Left lobe of liver (tissue), 2 donors: Measurements from ENCODE around the gene CEP19. TPM values are rescaled to one million over a fixed set of nuclear protein-coding genes. Genes with fewer than 3 reads are reported as not detected.

Source experiments
- ATAC-seq: fragments of 200-7000 bp; cut with Tn5 transposase; one replicate; pipeline ENCODE4 v1.9.1; 2020; ENCODE audit warnings: mild to moderate bottlenecking, moderate library complexity
- DNase-seq: peaks from one replicate; pipeline ENCODE4 v3.0.0-alpha.2; 2020; ENCODE audit warnings: low spot score
- total RNA-seq: library from RNA; stranded (reverse); gene quantifications from one replicate; pipeline ENCODE4 v1.2.1, GENCODE V29; 2021
- donor health status: DM: no; HTN: no; CAD: no; lungs with moderate emphysema.
- donor health status: DM: no; HTN: yes; CAD: no.

CEP19 gene
- total RNA-seq, 1 donor from 2014 or later: 0.43 TPM

DNA sequence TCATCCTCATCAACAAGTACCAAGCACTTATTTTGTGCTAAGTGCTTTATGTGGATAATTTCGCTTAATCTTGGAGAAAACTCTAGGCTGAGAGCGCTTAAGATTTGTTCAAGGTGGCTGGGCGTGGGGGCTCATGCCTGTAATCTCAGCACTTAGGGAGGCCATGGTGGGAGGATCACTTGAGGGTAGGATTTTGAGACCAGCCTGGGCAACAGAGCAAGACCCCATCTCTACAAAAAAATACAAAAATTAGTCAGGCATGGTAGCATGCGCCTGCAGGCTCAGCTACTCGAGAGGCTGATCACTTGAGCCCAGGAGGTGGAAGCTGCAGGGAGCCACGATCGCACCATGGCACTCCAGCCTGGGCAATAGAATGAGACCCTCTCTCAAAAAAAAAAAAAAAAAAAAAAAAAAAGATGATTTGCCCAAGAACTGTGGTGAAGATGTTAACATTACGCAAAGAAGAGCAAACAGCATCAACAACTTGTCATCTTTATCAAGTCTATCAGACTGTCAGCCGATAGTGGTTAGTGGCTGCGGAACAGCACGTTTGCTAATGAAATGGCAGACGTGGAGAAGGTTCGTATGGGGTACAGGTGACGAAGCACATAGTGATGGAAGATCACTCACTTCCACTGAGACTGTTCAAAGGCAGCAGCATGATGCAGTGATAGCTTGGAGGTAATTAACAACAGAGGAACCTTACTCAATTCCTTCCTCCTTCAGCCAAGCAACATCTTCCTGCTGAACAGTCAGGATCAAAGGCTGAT, 44.8 kb downstream of the CEP19 start:
- DNase-seq (no peak), ATAC-seq (no peak)

DNA sequence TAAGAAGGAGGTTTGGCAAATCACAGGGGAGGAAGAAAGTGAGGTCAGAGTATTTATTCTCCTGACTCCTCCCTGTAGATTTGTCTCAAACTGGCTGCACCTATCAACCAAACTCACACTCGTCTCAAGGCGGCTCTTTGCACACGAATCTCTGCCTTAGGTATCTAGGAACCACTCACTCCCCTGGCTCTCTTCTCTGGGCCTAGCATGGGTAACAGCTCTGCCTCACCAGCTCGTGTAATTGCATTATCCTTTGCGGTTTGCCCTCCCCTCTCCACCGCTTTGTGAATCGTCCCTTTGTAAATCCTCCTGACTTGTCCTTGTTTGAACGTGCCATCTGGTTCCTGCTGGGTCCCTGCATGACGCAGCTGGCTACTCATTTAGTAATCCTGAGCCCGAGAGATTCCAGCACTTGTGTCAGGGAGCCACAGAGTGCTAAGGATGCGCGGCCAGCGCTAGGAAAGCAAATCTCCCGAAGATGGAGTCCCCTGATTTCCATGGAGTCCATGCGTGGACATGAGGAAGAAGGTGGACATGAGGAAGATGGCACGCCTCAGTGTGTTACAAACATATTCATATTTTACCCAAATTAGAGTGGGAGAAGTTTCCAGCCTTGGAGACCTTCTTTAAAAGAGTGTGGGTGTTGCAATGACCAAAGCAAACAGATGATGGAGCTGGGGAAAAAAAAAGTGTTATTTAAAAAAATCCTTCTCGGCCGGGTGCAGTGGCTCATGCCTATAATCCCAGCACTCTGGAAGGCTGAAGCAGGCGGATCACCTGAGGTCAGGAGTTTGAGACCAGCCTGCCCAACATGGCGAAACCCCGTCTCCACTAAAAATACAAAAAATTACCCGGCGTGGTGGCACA, 45.8 kb downstream of the CEP19 start:
- DNase-seq: no peak
- no peak for ATAC-seq

DNA sequence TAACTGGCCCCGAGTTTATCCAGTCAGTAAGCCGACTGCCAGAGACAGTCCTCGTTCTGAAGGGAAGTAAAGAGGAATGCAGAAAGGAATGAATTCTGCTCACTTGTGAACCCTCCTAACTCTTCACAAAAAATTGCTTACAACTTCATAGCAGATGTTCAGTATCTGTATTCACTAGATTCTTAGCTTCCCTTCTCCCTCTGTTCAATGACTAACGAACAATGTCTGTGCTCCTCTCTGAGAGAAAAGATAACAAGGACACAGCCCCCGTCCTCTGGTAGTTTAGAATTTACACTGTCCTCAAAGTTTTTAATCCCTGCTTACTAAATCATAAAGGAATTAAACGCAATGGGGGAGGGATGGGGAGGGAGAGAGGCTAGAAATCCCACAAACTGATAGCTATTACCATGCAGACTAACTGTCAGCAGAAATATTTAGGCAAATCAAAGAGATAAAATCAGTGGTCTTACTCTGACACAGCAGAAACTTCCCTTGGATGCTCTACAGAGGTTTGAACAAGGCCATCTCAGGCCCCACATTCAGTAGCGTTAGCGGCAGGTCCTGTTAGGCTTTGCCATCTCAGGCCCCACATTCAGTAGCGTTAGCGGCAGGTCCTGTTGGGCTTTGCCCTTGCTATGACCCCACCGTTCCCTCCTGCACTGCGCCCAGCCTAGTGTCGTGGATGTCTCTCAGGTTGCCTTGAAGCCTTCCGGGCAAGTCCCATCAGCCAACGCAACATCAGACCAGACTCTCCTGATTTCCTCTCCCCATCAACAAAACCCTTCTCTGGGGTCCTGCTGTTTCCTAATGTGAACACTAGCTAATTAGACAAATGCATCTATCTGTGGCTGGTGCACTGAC, 49.1 kb downstream of the CEP19 start:
- DNase-seq (no peak), ATAC-seq (no peak)

DNA sequence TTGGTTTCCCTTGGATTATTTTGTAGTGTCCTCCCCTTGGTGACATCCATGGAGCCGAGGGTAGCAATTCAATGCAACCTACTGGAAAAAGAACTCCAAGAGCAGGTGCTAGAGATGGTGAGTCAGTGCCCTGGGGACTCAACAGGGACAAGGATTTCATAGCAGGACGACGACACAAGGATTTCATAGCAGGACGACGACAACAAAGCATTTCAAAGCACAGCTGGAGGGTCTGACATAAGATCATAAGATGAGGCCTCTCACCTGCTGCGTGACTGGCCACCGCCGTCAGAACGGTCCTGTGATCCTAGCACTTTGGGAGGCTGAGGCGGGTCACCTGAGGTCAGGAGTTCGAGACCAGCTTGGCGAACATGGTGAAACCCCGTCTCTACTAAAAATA, 50.0 kb downstream of the CEP19 start:
- DNase-seq (no peak), ATAC-seq (no peak)

DNA sequence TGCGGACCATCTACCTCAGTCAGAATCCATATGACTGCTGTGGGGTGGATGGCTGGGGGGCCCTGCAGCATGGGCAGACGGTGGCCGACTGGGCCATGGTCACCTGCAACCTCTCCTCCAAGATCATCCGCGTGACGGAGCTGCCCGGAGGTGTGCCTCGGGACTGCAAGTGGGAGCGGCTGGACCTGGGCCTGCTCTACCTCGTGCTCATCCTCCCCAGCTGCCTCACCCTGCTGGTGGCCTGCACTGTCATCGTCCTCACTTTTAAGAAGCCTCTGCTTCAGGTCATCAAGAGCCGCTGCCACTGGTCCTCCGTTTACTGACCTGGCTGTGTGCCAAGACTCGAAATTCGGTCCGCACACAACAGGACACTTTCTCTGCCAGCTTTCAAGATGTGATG, 50.6 kb downstream of the CEP19 start:
- ATAC-seq (no peak), DNase-seq (no peak)

DNA sequence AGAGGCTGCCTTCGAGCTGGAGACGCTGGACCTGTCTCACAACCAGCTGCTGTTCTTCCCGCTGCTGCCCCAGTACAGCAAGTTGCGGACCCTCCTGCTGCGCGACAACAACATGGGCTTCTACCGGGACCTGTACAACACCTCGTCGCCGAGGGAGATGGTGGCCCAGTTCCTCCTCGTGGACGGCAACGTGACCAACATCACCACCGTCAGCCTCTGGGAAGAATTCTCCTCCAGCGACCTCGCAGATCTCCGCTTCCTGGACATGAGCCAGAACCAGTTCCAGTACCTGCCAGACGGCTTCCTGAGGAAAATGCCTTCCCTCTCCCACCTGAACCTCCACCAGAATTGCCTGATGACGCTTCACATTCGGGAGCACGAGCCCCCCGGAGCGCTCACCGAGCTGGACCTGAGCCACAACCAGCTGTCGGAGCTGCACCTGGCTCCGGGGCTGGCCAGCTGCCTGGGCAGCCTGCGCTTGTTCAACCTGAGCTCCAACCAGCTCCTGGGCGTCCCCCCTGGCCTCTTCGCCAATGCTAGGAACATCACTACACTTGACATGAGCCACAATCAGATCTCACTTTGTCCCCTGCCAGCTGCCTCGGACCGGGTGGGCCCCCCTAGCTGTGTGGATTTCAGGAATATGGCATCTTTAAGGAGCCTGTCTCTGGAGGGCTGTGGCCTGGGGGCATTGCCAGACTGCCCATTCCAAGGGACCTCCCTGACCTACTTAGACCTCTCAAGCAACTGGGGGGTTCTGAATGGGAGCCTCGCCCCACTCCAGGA, 51.5 kb downstream of the CEP19 start:
- ATAC-seq: no peak
- DNase-seq: no peak

DNA sequence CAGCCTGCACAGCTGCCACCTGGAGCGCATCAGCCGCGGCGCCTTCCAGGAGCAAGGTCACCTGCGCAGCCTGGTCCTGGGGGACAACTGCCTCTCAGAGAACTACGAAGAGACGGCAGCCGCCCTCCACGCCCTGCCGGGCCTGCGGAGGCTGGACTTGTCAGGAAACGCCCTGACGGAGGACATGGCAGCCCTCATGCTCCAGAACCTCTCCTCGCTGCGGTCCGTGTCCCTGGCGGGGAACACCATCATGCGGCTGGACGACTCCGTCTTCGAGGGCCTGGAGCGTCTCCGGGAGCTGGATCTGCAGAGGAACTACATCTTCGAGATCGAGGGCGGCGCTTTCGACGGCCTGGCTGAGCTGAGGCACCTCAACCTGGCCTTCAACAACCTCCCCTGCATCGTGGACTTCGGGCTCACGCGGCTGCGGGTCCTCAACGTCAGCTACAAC, 52.1 kb downstream of the CEP19 start:
- no peak for DNase-seq

More for the DNA sequence above, 52.1 kb downstream of the CEP19 start:
- no peak for ATAC-seq

Other genes starting within 250 kb of the CEP19 start
- gene RNF168, start 208.5 kb downstream of the CEP19 start, total RNA-seq: 12.9 TPM
- gene SMCO1, start 196.9 kb downstream of the CEP19 start, total RNA-seq: not detected
- gene WDR53, start 143.7 kb downstream of the CEP19 start, total RNA-seq: 5.1 TPM
- 3.5 TPM for gene FBXO45, start 143.6 kb downstream of the CEP19 start, total RNA-seq
- gene NRROS, start 72.6 kb downstream of the CEP19 start, total RNA-seq: 1.7 TPM
- 7.2 TPM for gene PIGX, start 127 bp upstream of the CEP19 start, total RNA-seq
- 37.4 TPM for gene PAK2, start 27.6 kb upstream of the CEP19 start, total RNA-seq
- 12.2 TPM for gene SENP5, start 155.7 kb upstream of the CEP19 start, total RNA-seq
- gene NCBP2, start 230.3 kb upstream of the CEP19 start, total RNA-seq: 16.0 TPM